H9 (cell line): ENCODE measurements around the gene DBR1. TPM values are rescaled to one million over a fixed set of nuclear protein-coding genes. Genes with fewer than 3 reads are reported as not detected.

Experiments
- DNase-seq: peaks from one replicate; pipeline ENCODE4 v3.0.0-alpha.2; 2017
- H2AFZ ChIP-seq: one replicate; pipeline ENCODE4 v1.6.1; 2013; ENCODE audit warnings: mild to moderate bottlenecking, low read length, control low read depth, moderate library complexity
- H2AK5ac ChIP-seq: 2 replicates; pipeline ENCODE4 v1.6.1; 2013; ENCODE audit warnings: low read length, control low read depth, mixed read lengths; ENCODE audit not compliant: insufficient read length
- H2BK120ac ChIP-seq: one replicate; pipeline ENCODE4 v1.6.1; 2013; ENCODE audit warnings: low read depth, mild to moderate bottlenecking, low read length, control low read depth, inconsistent platforms; ENCODE audit not compliant: poor library complexity, severe bottlenecking
- H2BK12ac ChIP-seq: 2 replicates; pipeline ENCODE4 v1.6.1; 2013; ENCODE audit warnings: low read length, control low read depth, mixed read lengths, low read depth; ENCODE audit not compliant: insufficient read length
- H2BK15ac ChIP-seq: 2 replicates; pipeline ENCODE4 v1.6.1; 2013; ENCODE audit warnings: low read depth, low read length, control low read depth
- H2BK20ac ChIP-seq: one replicate; pipeline ENCODE4 v1.6.1; 2013; ENCODE audit warnings: low read depth, mild to moderate bottlenecking, low read length, control low read depth, inconsistent platforms; ENCODE audit not compliant: poor library complexity, severe bottlenecking
- H2BK5ac ChIP-seq: 2 replicates; pipeline ENCODE4 v1.6.1; 2013; ENCODE audit warnings: low read length, control low read depth, mixed read lengths; ENCODE audit not compliant: insufficient read length
- H3K14ac ChIP-seq: 2 replicates; pipeline ENCODE4 v1.6.1; 2013; ENCODE audit warnings: low read length, control low read depth; ENCODE audit not compliant: insufficient read depth
- H3K18ac ChIP-seq: 2 replicates; pipeline ENCODE4 v1.6.1; 2013; ENCODE audit warnings: low read depth, mild to moderate bottlenecking, mixed read lengths, low read length, control low read depth; ENCODE audit not compliant: insufficient read length
- H3K23ac ChIP-seq: 2 replicates; pipeline ENCODE4 v1.6.1; 2013; ENCODE audit warnings: low read length, control low read depth, mixed read lengths, low read depth; ENCODE audit not compliant: insufficient read length
- H3K23me2 ChIP-seq: 2 replicates; pipeline ENCODE4 v1.6.1; 2013; ENCODE audit warnings: low read depth, mild to moderate bottlenecking, mixed read lengths, low read length, control low read depth; ENCODE audit not compliant: insufficient read length, poor library complexity, severe bottlenecking
- H3K27ac ChIP-seq: 2 replicates; pipeline ENCODE4 v1.5.1; 2013; ENCODE audit warnings: low read length, control low read depth, mixed read lengths, low read depth; ENCODE audit not compliant: insufficient read length
- H3K27me3 ChIP-seq: 2 replicates; pipeline ENCODE4 v1.6.1; 2013; ENCODE audit warnings: low read length, control low read depth, inconsistent platforms; ENCODE audit not compliant: insufficient read depth
- H3K4ac ChIP-seq: 2 replicates; pipeline ENCODE4 v1.6.1; 2013; ENCODE audit warnings: low read depth, mild to moderate bottlenecking, control low read depth, inconsistent platforms, low read length, moderate library complexity
- H3K4me1 ChIP-seq: 2 replicates; pipeline ENCODE4 v1.6.1; 2013; ENCODE audit warnings: low read length, control low read depth, inconsistent platforms; ENCODE audit not compliant: insufficient read depth
- H3K4me2 ChIP-seq: 2 replicates; pipeline ENCODE4 v1.6.1; 2013; ENCODE audit warnings: low read length, control low read depth, mixed read lengths; ENCODE audit not compliant: insufficient read length, insufficient read depth
- H3K56ac ChIP-seq: 2 replicates; pipeline ENCODE4 v1.6.1; 2013; ENCODE audit warnings: low read depth, mild to moderate bottlenecking, mixed read lengths, low read length, control low read depth; ENCODE audit not compliant: insufficient read length
- H3K79me1 ChIP-seq: 2 replicates; pipeline ENCODE4 v1.6.1; 2013; ENCODE audit warnings: low read depth, mild to moderate bottlenecking, moderate library complexity, low read length, control low read depth, inconsistent platforms; ENCODE audit not compliant: insufficient read depth, poor library complexity, severe bottlenecking
- H3K79me2 ChIP-seq: 2 replicates; pipeline ENCODE4 v1.6.1; 2013; ENCODE audit warnings: low read length, control low read depth, inconsistent platforms; ENCODE audit not compliant: insufficient read depth
- H3K9ac ChIP-seq: 2 replicates; pipeline ENCODE4 v1.6.1; 2013; ENCODE audit warnings: low read length, control low read depth, mixed read lengths; ENCODE audit not compliant: insufficient read length; ENCODE audit errors: extremely low read depth
- H3K9me3 ChIP-seq: one replicate; pipeline ENCODE4 v1.6.1; 2013; ENCODE audit warnings: low read depth, low read length, inconsistent platforms; ENCODE audit not compliant: control insufficient read depth
- H3T11ph ChIP-seq: one replicate; pipeline ENCODE4 v1.6.1; 2013; ENCODE audit warnings: mild to moderate bottlenecking, low read length, control low read depth, inconsistent platforms
- H4K20me1 ChIP-seq: one replicate; pipeline ENCODE4 v1.6.1; 2013; ENCODE audit not compliant: control insufficient read depth, insufficient read length, insufficient read depth
- H4K5ac ChIP-seq: 2 replicates; pipeline ENCODE4 v1.6.1; 2013; ENCODE audit warnings: low read depth, mild to moderate bottlenecking, mixed read lengths, low read length, control low read depth; ENCODE audit not compliant: insufficient read length
- H4K8ac ChIP-seq: replicated peaks from 2 replicates; pipeline ENCODE4 v1.6.1; 2013; ENCODE audit warnings: low read length, control low read depth, mixed read lengths, low read depth; ENCODE audit not compliant: insufficient read length
- H4K91ac ChIP-seq: 2 replicates; pipeline ENCODE4 v1.6.1; 2013; ENCODE audit warnings: low read depth, mild to moderate bottlenecking, moderate library complexity, mixed read lengths, low read length, control low read depth; ENCODE audit not compliant: insufficient read length
- H3K27ac Mint-ChIP-seq, 3 experiments: 2 replicates in 2 of 3; 3 replicates in 1 of 3; pipeline ENCODE4 v1.8.0; 2020 to 2021; ENCODE audit warnings: mixed read lengths in 3 of 3, mild to moderate bottlenecking in 1 of 3, moderate library complexity in 1 of 3
- H3K27me3 Mint-ChIP-seq: 2 replicates; pipeline ENCODE4 v1.8.0; 2021; ENCODE audit warnings: low read depth, mild to moderate bottlenecking, moderate library complexity, mixed read lengths
- H3K36me3 Mint-ChIP-seq, 3 experiments: 2 replicates in 2 of 3; 3 replicates in 1 of 3; pipeline ENCODE4 v1.8.0; 2020 to 2021; ENCODE audit warnings: low read depth in 3 of 3, mixed read lengths in 3 of 3; ENCODE audit not compliant: insufficient read depth in 1 of 3
- H3K4me1 Mint-ChIP-seq, 2 experiments: 2 replicates each; pipeline ENCODE4 v1.8.0; 2020; ENCODE audit warnings: mixed read lengths in 2 of 2
- H3K4me3 Mint-ChIP-seq, 2 experiments: 2 replicates in 1 of 2; 3 replicates in 1 of 2; pipeline ENCODE4 v1.8.0; 2020 to 2021; ENCODE audit warnings: mild to moderate bottlenecking in 2 of 2, mixed read lengths in 2 of 2, moderate library complexity in 1 of 2
- H3K9me3 Mint-ChIP-seq, 2 experiments: 2 replicates in 1 of 2; 3 replicates in 1 of 2; pipeline ENCODE4 v1.8.0; 2020; ENCODE audit warnings: mild to moderate bottlenecking in 2 of 2, mixed read lengths in 2 of 2, moderate library complexity in 1 of 2
- WGBS: extraction: QIAGEN DNeasy Blood & Tissue Kit; methylation state at CpG from one replicate; pipeline ENCODE4 v1.1.7; 2013; ENCODE audit warnings: missing lambda C conversion rate, low lambda C conversion rate, mixed read lengths; ENCODE audit not compliant: insufficient read length; ENCODE audit errors: extremely low coverage; 5-methylcytosine and 5-hydroxymethylcytosine counted together
- total RNA-seq: library from RNA; stranded (reverse); gene quantifications from 2 replicates; pipeline ENCODE4 v1.2.1, GENCODE V29; 2021
- TF ChIP-seq, protein P1 (sequence below): fragments of 200-600 bp; sonication (generic); conservative IDR thresholded peaks from 3 replicates; pipeline ENCODE4 v1.8.0; 2021; ENCODE audit warnings: antibody characterized with exemption, mild to moderate bottlenecking

The DBR1 gene
- total RNA-seq, 1 experiment from 2014 or later, result 21.6 TPM

DNA sequence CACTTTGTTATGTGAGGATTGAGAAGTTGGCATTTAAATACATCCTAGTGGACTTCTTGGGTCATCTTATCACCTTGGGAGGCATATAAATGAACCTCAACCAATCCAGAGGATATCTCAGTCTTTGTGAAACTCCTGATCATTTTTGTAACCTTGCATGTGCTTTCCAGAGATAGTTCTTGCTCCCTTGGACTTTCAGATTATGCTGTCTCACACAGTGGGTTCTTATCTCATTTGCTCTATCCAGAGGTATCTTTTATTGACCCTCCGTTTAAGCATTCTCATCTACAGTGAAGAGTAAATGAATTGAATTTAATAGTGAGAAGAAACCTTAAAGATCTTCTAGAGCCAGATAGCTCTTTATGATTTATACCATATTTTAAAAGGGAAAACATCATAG, 22.8 kb upstream of the DBR1 start:
- WGBS, result no CpG with 5 or more reads among the region's 1 CpG
- no peaks in the 10 kb centered on the region for H3K27me3 Mint-ChIP-seq
- no peak overlapping the region for H3K9ac ChIP-seq

More for the DNA sequence above, 22.8 kb upstream of the DBR1 start:
- Histone ChIP-seq H3K4me1 (no peaks in the 10 kb centered on the region), H3K27ac (no peak overlapping the region), H3K79me1 (no peaks in the 10 kb centered on the region), H3K4ac (no peak overlapping the region), H2BK12ac (no peak overlapping the region), H3K18ac (no peak overlapping the region), H3K9me3 (no peaks in the 10 kb centered on the region), H3K27me3 (no peaks in the 10 kb centered on the region), H3K4me2 (no peak overlapping the region), H2BK5ac (no peak overlapping the region), H3T11ph (no peak overlapping the region), H2BK120ac (no peak overlapping the region), H2BK15ac (no peak overlapping the region), H3K79me2 (peaks cover 20% of the 10 kb centered on the region; the same call in 1 of the 2 replicates), H2AK5ac (no peak overlapping the region), H4K8ac (no peak overlapping the region), H4K5ac (no peak overlapping the region), H3K56ac (no peak overlapping the region), H3K23ac (no peak overlapping the region), H3K14ac (no peak overlapping the region), H4K91ac (no peak overlapping the region), H2AFZ (no peak overlapping the region), H3K23me2 (no peaks in the 10 kb centered on the region), H4K20me1 (peaks cover 2% of the 10 kb centered on the region), H2BK20ac (no peak overlapping the region)
- no peaks in the 10 kb centered on the region for H3K9me3 Mint-ChIP-seq
- no peak overlapping the region for H3K27ac Mint-ChIP-seq
- H3K4me3 Mint-ChIP-seq, result no peak overlapping the region
- TF ChIP-seq, protein P1, sequence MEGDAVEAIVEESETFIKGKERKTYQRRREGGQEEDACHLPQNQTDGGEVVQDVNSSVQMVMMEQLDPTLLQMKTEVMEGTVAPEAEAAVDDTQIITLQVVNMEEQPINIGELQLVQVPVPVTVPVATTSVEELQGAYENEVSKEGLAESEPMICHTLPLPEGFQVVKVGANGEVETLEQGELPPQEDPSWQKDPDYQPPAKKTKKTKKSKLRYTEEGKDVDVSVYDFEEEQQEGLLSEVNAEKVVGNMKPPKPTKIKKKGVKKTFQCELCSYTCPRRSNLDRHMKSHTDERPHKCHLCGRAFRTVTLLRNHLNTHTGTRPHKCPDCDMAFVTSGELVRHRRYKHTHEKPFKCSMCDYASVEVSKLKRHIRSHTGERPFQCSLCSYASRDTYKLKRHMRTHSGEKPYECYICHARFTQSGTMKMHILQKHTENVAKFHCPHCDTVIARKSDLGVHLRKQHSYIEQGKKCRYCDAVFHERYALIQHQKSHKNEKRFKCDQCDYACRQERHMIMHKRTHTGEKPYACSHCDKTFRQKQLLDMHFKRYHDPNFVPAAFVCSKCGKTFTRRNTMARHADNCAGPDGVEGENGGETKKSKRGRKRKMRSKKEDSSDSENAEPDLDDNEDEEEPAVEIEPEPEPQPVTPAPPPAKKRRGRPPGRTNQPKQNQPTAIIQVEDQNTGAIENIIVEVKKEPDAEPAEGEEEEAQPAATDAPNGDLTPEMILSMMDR, result no peak
- H3K4me1 Mint-ChIP-seq, result peaks cover 4 to 6% of the 10 kb centered on the region in 2 experiments; a peak in 2 of 4 replicates
- H3K36me3 Mint-ChIP-seq, result peaks cover 0 to 13% (median 11%) of the 10 kb centered on the region in 3 experiments; a peak in 4 of 7 replicates
- DNase-seq, result no peak
